GM23338 (cell line): Measurements from ENCODE around the gene GPR22. TPM values are rescaled to one million over a fixed set of nuclear protein-coding genes. Genes with fewer than 3 reads are reported as not detected.

ENCODE experiments used
- CREB1 ChIP-seq: fragments of 250-450 bp; sonication (Bioruptor Pico); IDR thresholded peaks from 2 replicates; pipeline ENCODE4 v1.5.0; 2020; ENCODE audit warnings: low read depth, mild to moderate bottlenecking, moderate library complexity
- EZH2 ChIP-seq: fragments of 200-600 bp; sonication (generic); IDR thresholded peaks from one replicate; pipeline ENCODE4 v1.8.0; 2017; ENCODE audit warnings: antibody characterized with exemption, mild to moderate bottlenecking, low read depth; ENCODE audit not compliant: unreplicated experiment
- EZH2phosphoT487 ChIP-seq: fragments of 200-600 bp; sonication (generic); IDR thresholded peaks from one replicate; pipeline ENCODE4 v1.8.1; 2018; ENCODE audit warnings: antibody characterized with exemption; ENCODE audit not compliant: unreplicated experiment
- JUNB ChIP-seq: IDR thresholded peaks from one replicate; pipeline ENCODE4 v1.6.1; 2016; ENCODE audit warnings: antibody characterized with exemption; ENCODE audit not compliant: unreplicated experiment
- NANOG ChIP-seq: IDR thresholded peaks from 2 replicates; pipeline ENCODE4 v1.6.1; 2016; ENCODE audit warnings: antibody characterized with exemption, borderline replicate concordance
- POLR2AphosphoS5 ChIP-seq: IDR thresholded peaks from 2 replicates; pipeline ENCODE4 v1.6.1; 2016; ENCODE audit warnings: antibody characterized with exemption, low read depth
- STAT1 ChIP-seq: IDR thresholded peaks from one replicate; pipeline ENCODE4 v1.6.1; 2016; ENCODE audit warnings: antibody characterized with exemption; ENCODE audit not compliant: unreplicated experiment
- ZNF114 ChIP-seq: fragments of 250-450 bp; sonication (Bioruptor Pico); IDR thresholded peaks from 2 replicates; pipeline ENCODE4 v1.5.0; 2020; ENCODE audit warnings: mild to moderate bottlenecking, moderate library complexity
- ZNF331 ChIP-seq: fragments of 250-450 bp; sonication (Bioruptor Pico); IDR thresholded peaks from 2 replicates; pipeline ENCODE4 v1.5.0; 2020; ENCODE audit warnings: low read depth, mild to moderate bottlenecking, moderate library complexity
- polyA plus RNA-seq: library from polyadenylated mRNA; unstranded; fragments of >200 nt; fragmentation: Nextera tagmentation; extraction: Ambion mirVana; gene quantifications from 2 replicates; pipeline ENCODE4 v1.2.1, GENCODE V29; 2016
- total RNA-seq: library from RNA; depleted of rRNA; stranded (reverse); fragments of >200 nt; shearing (Covaris generic); gene quantifications from 2 replicates; pipeline ENCODE4 v1.2.3, GENCODE V29; 2014
- TF ChIP-seq, protein P1 (sequence below): fragments of 250-450 bp; sonication (Bioruptor Pico); IDR thresholded peaks from 2 replicates; pipeline ENCODE4 v1.5.0; 2020; ENCODE audit warnings: mild to moderate bottlenecking, moderate library complexity
- TF ChIP-seq, protein P2 (sequence below), 2 experiments: fragments of 200-600 bp in 1 of 2; sonication (generic) in 1 of 2; conservative IDR thresholded peaks; 2 replicates each; pipeline versions ENCODE4 v1.5.1 to v1.6.1; 2016 to 2017; ENCODE audit warnings: antibody characterized with exemption in 2 of 2, low read depth in 2 of 2, mild to moderate bottlenecking in 2 of 2, moderate library complexity in 1 of 2
- TF ChIP-seq, protein P3 (sequence below): IDR thresholded peaks from one replicate; pipeline ENCODE4 v1.6.1; 2018; ENCODE audit warnings: antibody characterized with exemption; ENCODE audit not compliant: unreplicated experiment

GPR22 gene
- total and polyA plus RNA-seq, 2 experiments from 2014 or later, result 3.4 TPM; not detected in 1

DNA sequence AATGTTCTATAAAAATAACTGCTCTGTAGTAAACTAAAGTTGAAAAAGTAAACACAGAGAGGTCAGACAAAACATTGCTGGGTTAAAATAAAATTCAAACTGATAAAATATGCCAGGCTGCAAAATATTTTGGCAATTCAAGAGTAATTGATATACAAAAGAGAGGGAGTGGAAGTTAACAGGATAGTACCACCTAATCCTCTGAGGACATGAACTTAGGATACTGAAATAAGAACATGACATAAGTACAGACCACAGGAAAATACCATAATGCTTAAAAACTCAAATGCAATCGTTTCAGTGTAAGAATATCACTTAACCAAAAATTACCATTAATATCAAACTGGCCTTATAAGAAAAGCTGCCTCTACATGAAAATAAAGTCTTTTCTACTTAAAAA lies 37.6 kb upstream of the GPR22 start (continued):
- TF ChIP-seq, protein P1, sequence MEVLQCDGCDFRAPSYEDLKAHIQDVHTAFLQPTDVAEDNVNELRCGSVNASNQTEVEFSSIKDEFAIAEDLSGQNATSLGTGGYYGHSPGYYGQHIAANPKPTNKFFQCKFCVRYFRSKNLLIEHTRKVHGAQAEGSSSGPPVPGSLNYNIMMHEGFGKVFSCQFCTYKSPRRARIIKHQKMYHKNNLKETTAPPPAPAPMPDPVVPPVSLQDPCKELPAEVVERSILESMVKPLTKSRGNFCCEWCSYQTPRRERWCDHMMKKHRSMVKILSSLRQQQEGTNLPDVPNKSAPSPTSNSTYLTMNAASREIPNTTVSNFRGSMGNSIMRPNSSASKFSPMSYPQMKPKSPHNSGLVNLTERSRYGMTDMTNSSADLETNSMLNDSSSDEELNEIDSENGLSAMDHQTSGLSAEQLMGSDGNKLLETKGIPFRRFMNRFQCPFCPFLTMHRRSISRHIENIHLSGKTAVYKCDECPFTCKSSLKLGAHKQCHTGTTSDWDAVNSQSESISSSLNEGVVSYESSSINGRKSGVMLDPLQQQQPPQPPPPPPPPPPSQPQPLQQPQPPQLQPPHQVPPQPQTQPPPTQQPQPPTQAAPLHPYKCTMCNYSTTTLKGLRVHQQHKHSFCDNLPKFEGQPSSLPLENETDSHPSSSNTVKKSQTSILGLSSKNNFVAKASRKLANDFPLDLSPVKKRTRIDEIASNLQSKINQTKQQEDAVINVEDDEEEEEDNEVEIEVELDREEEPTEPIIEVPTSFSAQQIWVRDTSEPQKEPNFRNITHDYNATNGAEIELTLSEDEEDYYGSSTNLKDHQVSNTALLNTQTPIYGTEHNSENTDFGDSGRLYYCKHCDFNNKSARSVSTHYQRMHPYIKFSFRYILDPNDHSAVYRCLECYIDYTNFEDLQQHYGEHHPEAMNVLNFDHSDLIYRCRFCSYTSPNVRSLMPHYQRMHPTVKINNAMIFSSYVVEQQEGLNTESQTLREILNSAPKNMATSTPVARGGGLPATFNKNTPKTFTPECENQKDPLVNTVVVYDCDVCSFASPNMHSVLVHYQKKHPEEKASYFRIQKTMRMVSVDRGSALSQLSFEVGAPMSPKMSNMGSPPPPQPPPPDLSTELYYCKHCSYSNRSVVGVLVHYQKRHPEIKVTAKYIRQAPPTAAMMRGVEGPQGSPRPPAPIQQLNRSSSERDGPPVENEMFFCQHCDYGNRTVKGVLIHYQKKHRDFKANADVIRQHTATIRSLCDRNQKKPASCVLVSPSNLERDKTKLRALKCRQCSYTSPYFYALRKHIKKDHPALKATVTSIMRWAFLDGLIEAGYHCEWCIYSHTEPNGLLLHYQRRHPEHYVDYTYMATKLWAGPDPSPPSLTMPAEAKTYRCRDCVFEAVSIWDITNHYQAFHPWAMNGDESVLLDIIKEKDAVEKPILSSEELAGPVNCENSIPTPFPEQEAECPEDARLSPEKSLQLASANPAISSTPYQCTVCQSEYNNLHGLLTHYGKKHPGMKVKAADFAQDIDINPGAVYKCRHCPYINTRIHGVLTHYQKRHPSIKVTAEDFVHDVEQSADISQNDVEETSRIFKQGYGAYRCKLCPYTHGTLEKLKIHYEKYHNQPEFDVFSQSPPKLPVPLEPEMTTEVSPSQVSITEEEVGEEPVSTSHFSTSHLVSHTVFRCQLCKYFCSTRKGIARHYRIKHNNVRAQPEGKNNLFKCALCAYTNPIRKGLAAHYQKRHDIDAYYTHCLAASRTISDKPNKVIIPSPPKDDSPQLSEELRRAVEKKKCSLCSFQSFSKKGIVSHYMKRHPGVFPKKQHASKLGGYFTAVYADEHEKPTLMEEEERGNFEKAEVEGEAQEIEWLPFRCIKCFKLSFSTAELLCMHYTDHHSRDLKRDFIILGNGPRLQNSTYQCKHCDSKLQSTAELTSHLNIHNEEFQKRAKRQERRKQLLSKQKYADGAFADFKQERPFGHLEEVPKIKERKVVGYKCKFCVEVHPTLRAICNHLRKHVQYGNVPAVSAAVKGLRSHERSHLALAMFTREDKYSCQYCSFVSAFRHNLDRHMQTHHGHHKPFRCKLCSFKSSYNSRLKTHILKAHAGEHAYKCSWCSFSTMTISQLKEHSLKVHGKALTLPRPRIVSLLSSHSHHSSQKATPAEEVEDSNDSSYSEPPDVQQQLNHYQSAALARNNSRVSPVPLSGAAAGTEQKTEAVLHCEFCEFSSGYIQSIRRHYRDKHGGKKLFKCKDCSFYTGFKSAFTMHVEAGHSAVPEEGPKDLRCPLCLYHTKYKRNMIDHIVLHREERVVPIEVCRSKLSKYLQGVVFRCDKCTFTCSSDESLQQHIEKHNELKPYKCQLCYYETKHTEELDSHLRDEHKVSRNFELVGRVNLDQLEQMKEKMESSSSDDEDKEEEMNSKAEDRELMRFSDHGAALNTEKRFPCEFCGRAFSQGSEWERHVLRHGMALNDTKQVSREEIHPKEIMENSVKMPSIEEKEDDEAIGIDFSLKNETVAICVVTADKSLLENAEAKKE (CRISPR knock-in tag), result no peak
- TF ChIP-seq EZH2, result no peak
- TF ChIP-seq, protein P2, sequence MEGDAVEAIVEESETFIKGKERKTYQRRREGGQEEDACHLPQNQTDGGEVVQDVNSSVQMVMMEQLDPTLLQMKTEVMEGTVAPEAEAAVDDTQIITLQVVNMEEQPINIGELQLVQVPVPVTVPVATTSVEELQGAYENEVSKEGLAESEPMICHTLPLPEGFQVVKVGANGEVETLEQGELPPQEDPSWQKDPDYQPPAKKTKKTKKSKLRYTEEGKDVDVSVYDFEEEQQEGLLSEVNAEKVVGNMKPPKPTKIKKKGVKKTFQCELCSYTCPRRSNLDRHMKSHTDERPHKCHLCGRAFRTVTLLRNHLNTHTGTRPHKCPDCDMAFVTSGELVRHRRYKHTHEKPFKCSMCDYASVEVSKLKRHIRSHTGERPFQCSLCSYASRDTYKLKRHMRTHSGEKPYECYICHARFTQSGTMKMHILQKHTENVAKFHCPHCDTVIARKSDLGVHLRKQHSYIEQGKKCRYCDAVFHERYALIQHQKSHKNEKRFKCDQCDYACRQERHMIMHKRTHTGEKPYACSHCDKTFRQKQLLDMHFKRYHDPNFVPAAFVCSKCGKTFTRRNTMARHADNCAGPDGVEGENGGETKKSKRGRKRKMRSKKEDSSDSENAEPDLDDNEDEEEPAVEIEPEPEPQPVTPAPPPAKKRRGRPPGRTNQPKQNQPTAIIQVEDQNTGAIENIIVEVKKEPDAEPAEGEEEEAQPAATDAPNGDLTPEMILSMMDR (conservative IDR thresholded peaks at IDR 0.05; ENCODE audit: low read depth in 2 of 2), result no peak
- no peak for TF ChIP-seq STAT1
- no peak for TF ChIP-seq ZNF331
- no peak for TF ChIP-seq CREB1
- TF ChIP-seq, protein P3, sequence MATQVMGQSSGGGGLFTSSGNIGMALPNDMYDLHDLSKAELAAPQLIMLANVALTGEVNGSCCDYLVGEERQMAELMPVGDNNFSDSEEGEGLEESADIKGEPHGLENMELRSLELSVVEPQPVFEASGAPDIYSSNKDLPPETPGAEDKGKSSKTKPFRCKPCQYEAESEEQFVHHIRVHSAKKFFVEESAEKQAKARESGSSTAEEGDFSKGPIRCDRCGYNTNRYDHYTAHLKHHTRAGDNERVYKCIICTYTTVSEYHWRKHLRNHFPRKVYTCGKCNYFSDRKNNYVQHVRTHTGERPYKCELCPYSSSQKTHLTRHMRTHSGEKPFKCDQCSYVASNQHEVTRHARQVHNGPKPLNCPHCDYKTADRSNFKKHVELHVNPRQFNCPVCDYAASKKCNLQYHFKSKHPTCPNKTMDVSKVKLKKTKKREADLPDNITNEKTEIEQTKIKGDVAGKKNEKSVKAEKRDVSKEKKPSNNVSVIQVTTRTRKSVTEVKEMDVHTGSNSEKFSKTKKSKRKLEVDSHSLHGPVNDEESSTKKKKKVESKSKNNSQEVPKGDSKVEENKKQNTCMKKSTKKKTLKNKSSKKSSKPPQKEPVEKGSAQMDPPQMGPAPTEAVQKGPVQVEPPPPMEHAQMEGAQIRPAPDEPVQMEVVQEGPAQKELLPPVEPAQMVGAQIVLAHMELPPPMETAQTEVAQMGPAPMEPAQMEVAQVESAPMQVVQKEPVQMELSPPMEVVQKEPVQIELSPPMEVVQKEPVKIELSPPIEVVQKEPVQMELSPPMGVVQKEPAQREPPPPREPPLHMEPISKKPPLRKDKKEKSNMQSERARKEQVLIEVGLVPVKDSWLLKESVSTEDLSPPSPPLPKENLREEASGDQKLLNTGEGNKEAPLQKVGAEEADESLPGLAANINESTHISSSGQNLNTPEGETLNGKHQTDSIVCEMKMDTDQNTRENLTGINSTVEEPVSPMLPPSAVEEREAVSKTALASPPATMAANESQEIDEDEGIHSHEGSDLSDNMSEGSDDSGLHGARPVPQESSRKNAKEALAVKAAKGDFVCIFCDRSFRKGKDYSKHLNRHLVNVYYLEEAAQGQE, result no peak
- TF ChIP-seq ZNF114 (CRISPR knock-in tag), result no peak
- TF ChIP-seq EZH2phosphoT487, result no peak
- TF ChIP-seq NANOG, result no peak
- no peak for TF ChIP-seq JUNB
- no peak for TF ChIP-seq POLR2AphosphoS5
